SK-N-MC (cell line): ENCODE results near the gene AUTS2.

Experiments used
- DNase-seq: peaks from one replicate; pipeline ENCODE4 v3.0.0-alpha.2; 2011; ENCODE audit warnings: low read depth, low spot score
- H3K27ac ChIP-seq: fragments of 200-600 bp; sonication (generic); 2 replicates; pipeline ENCODE4 v1.5.1; 2016; ENCODE audit warnings: mixed run types
- H3K36me3 ChIP-seq: fragments of 200-600 bp; sonication (generic); 2 replicates; pipeline ENCODE4 v1.6.1; 2017; ENCODE audit warnings: antibody characterized with exemption, low read length, mixed read lengths; ENCODE audit not compliant: insufficient read depth
- H3K4me3 ChIP-seq: fragments of 200-600 bp; sonication (generic); 2 replicates; pipeline ENCODE4 v1.5.1; 2016
- H3K9ac ChIP-seq: fragments of 200-600 bp; sonication (generic); 2 replicates; pipeline ENCODE4 v1.8.0; 2017; ENCODE audit warnings: mixed run types, mixed read lengths; ENCODE audit not compliant: insufficient read length
- H3K9me3 ChIP-seq: fragments of 200-600 bp; sonication (generic); 2 replicates; pipeline ENCODE4 v1.6.1; 2017; ENCODE audit warnings: low read depth, mild to moderate bottlenecking, antibody characterized with exemption, low read length, moderate library complexity, mixed read lengths
- EZH2 ChIP-seq: fragments of 200-600 bp; sonication (generic); IDR thresholded peaks from one replicate; pipeline ENCODE4 v1.6.1; 2017; ENCODE audit warnings: antibody characterized with exemption
- FOXP2 ChIP-seq: optimal IDR thresholded peaks from 2 replicates; pipeline ENCODE3; 2011; ENCODE audit warnings: mild to moderate bottlenecking, moderate library complexity; ENCODE audit not compliant: insufficient read depth; ENCODE audit errors: extremely low read length, control extremely low read depth
- POLR2AphosphoS5 ChIP-seq: IDR thresholded peaks from 2 replicates; pipeline ENCODE4 v1.6.1; 2012; ENCODE audit warnings: mild to moderate bottlenecking, low read depth, low read length, borderline replicate concordance

AUTS2 gene

DNA sequence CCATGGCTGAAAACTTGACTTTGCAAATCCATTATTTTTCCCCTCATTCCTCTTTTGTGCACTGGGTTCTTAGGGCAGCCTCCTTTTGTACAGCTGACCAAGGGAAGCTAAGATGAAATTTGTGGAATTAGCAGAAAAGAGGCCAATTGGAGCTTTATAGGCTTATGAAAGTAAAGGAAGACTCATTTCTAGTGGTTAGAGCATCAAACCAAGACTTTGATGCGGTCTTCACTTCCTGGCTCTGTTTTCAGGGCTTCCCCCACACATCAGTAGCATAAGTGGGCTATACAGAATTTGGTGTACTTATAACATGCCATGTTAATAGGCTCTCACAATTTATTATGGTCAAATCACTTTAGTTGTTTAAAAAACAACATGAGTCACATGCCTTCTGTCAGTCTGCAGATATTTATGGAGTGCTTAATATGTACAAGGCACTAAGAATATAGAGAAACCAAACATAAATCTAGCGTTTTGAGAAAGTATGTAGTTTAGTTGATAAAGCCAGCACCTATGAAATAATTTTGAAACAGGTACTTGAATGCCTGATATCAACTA, 5.7 kb downstream of the AUTS2 start:
- no peak for DNase-seq
- H3K27ac ChIP-seq, result no peak overlapping the region
- no peaks in the 10 kb centered on the region for H3K9me3 ChIP-seq
- TF ChIP-seq EZH2 (no peak), FOXP2 (no peak), POLR2AphosphoS5 (no peak)
- H3K9ac ChIP-seq, result no peak overlapping the region
- H3K36me3 ChIP-seq, result no peaks in the 10 kb centered on the region
- no peak overlapping the region for H3K4me3 ChIP-seq

DNA sequence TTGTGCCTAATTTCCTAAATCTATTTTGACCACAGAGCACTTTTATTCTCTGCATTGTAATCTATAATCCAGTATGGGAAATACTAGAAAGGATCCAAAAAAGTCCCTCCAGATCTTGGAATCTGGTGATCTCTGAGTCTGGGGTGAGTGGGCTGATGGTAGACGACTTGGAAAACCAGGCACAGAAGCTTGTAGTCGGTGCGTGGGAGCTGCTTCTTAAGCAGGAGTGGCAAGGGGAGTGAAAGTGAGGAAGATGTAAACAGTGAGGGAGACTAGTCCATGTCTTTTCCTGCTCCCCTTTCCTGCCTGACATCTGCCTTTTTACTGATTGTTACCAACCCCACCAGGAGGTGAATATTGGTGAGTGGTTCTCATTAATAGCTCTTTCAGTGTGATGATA, 6.8 kb downstream of the AUTS2 start:
- H3K36me3 ChIP-seq, result no peaks in the 10 kb centered on the region
- H3K9me3 ChIP-seq, result no peaks in the 10 kb centered on the region
- no peak for TF ChIP-seq POLR2AphosphoS5
- no peak overlapping the region for H3K9ac ChIP-seq
- DNase-seq, result no peak
- H3K27ac ChIP-seq, result no peak overlapping the region
- no peak overlapping the region for H3K4me3 ChIP-seq

DNA sequence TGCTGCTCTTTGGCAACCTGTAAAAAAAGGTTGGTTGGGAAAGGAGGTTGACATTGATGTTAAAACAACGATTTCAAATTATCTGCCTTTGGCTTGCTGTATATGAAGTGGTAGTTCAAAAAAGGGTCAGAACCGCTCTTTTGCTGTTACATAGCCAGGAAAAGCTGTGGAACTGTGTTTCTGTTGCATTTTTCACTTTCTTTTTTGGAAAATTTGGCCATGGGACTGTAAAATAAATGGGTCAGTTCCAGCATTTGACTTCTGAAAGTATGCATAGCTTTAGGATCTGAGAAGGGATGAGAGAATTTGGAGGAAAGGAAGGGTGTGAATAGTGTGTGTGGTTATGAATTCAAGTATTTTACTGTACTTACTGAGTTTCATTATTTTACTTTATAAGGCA, 7.3 kb downstream of the AUTS2 start:
- Histone ChIP-seq H3K9ac (no peak overlapping the region), H3K36me3 (no peaks in the 10 kb centered on the region), H3K27ac (no peak overlapping the region), H3K9me3 (no peaks in the 10 kb centered on the region), H3K4me3 (no peak overlapping the region)
- DNase-seq, result no peak
- TF ChIP-seq EZH2, result no peak
- no peak for TF ChIP-seq FOXP2
- no peak for TF ChIP-seq POLR2AphosphoS5

DNA sequence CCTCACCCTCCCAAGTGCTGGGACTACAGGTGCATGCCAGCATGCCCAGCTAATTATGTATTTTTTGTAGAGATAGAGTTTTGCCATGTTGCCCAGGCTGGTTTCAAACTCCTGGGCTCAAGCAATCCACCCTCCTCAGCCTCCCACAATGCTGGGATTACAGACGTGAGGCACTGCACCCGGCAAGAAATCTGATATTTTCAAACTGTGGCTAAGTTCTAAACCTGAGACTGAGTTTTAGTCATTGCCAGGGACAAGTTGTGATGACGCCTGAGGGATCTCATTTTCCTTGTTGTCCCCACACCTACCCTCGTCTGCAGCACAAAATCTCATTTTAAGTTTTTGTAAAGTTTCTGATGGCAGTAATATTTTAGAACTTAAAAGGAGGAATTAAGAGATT, 9.8 kb downstream of the AUTS2 start:
- H3K9ac ChIP-seq, result no peak overlapping the region
- no peak overlapping the region for H3K4me3 ChIP-seq
- H3K27ac ChIP-seq, result no peak overlapping the region
- TF ChIP-seq FOXP2, result no peak
- TF ChIP-seq POLR2AphosphoS5, result no peak
- TF ChIP-seq EZH2, result no peak
- no peaks in the 10 kb centered on the region for H3K9me3 ChIP-seq
- no peaks in the 10 kb centered on the region for H3K36me3 ChIP-seq
- DNase-seq, result no peak

DNA sequence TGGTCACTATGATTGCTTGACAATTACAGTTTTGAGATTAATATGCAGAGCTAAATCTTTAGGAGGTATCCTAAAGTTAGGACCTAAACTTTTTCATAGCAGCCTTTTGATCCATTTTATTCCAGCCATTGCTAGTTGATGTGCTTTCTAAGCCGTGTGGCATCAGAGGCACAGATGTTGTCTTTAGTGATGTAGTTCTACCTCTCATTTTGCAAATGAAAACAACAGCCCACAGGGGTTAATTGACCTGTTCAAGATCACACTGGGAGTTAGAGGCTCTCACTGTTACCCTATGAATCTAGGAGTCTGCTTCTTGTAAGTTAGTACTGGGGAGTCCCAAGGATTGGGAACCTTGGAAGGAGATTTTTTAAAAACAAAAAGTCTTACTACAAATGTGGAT, 10.6 kb downstream of the AUTS2 start:
- no peak for DNase-seq
- H3K4me3 ChIP-seq, result no peak overlapping the region
- TF ChIP-seq FOXP2 (no peak), POLR2AphosphoS5 (no peak), EZH2 (no peak)
- H3K9me3 ChIP-seq, result no peaks in the 10 kb centered on the region
- no peak overlapping the region for H3K27ac ChIP-seq
- H3K9ac ChIP-seq, result no peak overlapping the region
- H3K36me3 ChIP-seq, result no peaks in the 10 kb centered on the region

DNA sequence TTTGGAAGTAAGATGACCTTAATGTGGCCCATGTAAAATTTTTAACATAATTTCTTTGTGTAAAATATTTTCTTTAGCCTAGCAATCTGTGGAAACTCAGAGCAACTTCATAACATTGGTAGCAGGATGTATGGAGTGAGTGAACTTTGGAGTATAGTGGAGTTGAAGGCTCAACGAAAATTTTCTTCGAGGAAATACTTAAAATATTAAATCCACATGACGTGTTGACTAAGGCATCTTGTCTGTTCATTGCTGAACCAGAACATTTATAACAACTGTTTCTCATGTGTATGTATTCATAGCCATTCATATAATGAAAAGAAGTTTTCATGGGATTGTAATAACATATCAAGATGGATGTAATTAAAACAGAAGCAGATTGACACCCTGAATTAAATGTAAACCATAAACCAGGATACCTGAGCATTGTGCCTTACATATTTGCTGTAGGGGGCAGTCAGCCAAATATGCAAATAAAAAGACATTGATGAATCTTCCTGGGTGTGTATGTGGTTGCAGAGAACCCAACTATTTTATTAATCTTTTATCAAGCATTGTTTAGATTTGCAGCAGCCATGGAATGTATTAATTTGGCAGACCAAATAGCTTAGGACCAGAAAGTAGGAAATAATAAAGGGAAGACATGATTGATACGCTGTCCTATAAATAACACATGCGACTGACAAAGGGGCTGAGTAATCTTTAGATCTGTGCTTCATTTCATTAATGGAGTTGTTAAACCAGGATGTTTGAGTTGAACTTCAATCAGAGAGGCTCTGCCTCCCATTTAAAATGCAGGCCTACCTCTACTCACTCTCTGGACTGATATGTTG, 11.5 kb downstream of the AUTS2 start:
- Histone ChIP-seq H3K4me3 (peak overlapping the region; percentile 47; the same call in 1 of the 2 replicates), H3K9ac (no peak overlapping the region), H3K27ac (no peak overlapping the region), H3K36me3 (no peaks in the 10 kb centered on the region), H3K9me3 (no peaks in the 10 kb centered on the region)
- DNase-seq, result no peak
- no peak for TF ChIP-seq EZH2
- no peak for TF ChIP-seq POLR2AphosphoS5
- TF ChIP-seq FOXP2, result no peak

DNA sequence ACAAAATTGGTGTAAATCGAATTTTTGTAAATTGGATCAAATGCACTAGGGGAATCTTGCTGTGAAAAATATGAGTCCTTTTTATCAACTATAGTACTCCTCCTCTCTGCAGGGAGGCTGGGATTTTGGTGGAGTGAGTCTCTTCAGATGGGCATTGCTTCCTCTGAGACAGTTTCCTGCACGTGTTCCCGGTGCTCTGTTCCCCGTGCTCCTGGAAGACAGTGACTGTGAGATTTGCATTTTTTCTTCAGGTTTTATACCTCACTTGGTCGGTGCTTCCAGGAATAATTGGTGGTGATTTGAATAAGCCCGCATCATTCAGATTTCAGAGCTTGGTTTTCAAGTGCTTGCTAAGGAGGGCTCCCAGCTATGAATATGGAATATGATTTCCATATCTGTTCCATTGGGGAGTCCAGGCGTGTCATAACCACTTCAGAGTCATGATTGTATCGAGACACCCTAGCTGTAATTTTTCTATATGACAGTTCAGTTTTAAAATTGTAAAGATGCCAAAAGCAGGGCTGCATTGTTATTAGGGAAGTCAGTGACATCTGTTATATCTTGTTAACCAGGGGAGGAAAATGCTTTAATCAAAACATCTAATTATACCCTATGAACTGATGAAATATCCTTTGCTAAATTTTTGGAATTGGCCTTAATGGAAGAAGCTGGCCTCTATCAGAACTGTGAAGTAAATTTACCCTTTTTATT, 12.3 kb downstream of the AUTS2 start:
- no peak overlapping the region for H3K9ac ChIP-seq
- no peaks in the 10 kb centered on the region for H3K36me3 ChIP-seq
- no peak overlapping the region for H3K27ac ChIP-seq
- DNase-seq, result no peak
- H3K9me3 ChIP-seq, result no peaks in the 10 kb centered on the region
- H3K4me3 ChIP-seq, result peak overlapping the region; percentile 47
- no peak for TF ChIP-seq FOXP2
- TF ChIP-seq POLR2AphosphoS5, result no peak
- no peak for TF ChIP-seq EZH2

DNA sequence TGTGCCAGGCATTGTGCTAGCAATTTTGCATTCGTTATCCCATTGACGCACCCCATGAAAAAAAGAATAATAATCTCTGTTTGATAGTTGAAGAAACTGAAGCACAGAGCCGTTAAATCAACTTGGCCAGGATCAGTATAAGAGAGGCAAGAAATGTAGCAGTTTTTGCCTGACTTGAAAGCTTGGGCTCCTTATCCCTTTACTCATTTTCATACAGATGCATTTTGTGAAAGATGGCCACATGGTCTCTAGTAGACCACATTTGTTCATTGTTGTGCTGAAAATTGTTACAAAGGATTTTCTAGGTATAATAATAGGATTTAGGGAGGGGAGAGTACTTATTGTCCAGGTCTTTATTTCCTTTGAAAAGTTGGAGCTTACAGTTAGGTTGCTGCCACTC, 14.7 kb downstream of the AUTS2 start:
- no peak for DNase-seq
- TF ChIP-seq POLR2AphosphoS5 (no peak), FOXP2 (no peak), EZH2 (no peak)
- H3K4me3 ChIP-seq, result no peak overlapping the region
- no peak overlapping the region for H3K27ac ChIP-seq
- H3K36me3 ChIP-seq, result no peaks in the 10 kb centered on the region
- H3K9me3 ChIP-seq, result no peaks in the 10 kb centered on the region
- no peak overlapping the region for H3K9ac ChIP-seq

DNA sequence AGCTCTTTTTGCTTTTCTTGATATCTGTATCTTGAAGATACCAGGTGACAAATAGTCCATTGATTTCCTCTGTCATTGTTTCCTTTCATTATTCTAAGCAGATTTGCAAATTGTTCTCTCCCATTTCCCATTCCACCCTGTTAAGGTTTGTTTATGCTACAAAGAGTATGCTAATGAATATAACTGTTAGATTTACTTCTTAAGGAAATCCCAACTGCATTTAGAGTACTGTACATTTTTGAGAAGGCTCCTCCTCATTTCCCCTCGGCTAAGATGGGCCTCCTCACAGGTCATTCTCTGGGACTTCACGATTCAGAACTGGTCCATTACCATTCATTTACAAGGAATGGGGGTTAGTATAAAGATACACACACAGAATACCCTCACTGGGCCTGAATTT, 15.6 kb downstream of the AUTS2 start:
- Histone ChIP-seq H3K4me3 (no peak overlapping the region), H3K36me3 (no peaks in the 10 kb centered on the region), H3K9me3 (no peaks in the 10 kb centered on the region), H3K27ac (no peak overlapping the region), H3K9ac (no peak overlapping the region)
- TF ChIP-seq EZH2 (no peak), POLR2AphosphoS5 (no peak), FOXP2 (no peak)
- no peak for DNase-seq
